Measurements from ENCODE around the gene DLG3.
"Not testable (repeated sequence)": the region's sequence is repeated elsewhere in the genome, so short reads cannot be mapped to it uniquely, and the experiment has no call there.

DLG3 gene

DNA sequence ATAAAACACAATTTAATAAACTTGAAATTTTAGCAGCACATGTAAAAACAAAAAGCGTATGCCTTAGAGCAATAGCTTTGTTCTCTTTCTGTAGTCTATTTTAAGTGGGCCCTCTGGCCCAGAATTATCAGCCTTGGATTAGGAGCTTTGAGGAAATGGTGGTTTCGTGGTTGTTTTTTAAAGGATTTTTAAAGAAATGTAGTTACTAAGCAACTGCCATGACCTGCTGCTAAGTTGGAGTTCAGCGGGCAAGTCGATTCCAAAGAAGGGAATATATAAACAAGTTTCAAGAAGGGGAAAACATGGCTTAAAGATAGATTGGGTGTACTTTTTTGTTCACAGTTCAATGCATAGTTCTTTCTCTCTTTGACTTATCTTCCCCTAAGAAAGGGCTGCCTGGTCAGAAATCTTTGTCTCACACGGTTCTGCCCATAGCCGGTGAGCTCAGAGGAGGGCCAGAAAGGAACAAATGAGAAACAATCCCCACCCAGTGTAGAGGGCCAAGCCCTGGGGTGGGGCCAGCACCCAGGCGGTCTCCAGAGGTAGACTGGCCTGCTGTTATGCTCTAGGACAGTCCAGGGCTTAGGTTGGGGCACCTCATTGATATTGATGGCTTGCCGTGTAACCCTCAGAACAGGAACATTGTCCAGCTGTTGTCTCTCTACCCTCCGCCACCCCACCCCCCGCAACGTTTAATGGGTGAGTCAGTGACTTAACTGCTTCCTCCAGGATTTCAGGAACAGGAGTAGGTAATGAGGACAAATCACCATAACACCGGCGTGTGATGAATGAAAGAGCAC, 32.5 kb downstream of the DLG3 start:
- no peak for DNase-seq

DNA sequence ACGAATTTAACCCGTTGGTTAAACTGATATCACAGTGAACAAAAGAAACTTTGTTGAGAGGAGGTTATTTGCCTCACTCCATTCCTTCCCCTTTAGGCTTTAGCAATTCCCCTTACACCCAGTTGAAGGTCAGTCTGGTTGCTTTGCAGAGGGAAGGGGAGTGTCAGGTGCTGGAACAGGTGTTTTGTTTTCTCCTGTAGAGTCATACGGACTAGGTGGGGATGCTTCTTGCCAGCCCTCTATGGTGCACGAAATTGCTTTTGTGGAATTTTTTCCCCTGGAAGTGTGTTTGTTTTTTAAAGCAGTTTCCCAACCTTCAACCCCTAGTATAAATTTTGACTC, 33.1 kb downstream of the DLG3 start:
- DNase-seq: no peak

DNA sequence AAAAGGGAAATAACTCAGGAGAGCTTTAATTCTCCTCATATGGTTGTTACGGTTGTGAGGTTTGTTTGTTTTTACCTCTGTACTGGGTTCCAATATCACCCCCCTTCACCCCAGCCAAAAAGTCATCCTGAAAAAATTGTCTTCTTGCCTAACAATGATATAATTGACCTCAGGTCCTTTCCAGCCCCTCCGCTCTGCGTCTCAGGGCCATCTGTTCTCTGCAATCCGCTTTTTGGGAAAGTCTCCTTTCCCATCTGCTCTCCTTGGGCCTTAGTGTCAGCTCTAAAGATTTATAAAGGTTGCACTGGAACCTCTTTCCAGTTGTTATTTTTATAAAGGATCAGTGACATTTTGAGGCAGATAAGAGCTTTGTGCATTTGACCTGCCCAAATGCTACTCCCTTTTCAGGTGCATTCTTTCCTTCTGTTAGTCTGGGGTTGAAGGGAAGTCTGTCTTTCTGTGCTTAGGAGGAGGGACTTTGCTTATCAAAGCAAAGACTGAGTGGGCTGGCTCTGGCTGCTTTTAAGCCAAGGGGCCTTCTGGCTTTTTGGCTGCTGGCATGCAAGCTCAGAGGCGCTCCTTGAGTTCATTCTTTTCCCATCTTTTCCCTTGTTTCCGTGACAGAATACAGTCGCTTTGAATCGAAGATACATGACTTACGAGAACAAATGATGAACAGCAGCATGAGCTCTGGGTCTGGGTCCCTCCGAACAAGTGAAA, 34.1 kb downstream of the DLG3 start:
- no peak for DNase-seq

DNA sequence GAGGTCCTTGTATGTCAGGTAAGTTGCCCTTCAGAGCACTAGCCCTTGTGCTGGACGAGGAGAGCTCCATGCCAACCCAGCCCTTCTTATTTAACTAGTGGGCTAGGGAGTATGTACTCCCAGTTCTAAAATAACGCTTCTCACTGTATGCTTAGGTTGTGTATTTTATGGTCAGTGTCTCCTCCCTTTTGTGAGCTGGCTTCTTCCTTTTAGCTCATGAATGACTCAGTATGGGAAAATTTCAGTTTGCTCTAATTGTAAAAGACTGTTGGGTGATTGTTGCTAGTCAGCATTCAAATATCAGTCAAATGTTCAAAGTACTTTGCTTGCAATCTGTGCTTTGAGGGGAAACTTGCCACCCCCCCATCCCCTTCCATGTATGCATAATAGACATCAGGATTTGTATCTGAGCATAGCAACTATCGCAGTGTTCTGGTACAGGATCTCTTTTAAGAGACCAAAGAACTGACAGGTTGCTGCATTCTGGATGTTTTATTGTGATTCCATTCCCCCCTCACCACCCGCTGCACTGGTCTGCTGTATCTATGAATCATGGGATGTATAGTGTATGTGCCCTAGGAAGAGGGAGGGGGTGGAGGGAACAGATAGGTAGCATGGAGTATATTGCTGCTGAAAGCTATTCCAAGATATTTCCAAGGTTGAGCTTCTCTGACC, 34.7 kb downstream of the DLG3 start:
- DNase-seq: no peak

DNA sequence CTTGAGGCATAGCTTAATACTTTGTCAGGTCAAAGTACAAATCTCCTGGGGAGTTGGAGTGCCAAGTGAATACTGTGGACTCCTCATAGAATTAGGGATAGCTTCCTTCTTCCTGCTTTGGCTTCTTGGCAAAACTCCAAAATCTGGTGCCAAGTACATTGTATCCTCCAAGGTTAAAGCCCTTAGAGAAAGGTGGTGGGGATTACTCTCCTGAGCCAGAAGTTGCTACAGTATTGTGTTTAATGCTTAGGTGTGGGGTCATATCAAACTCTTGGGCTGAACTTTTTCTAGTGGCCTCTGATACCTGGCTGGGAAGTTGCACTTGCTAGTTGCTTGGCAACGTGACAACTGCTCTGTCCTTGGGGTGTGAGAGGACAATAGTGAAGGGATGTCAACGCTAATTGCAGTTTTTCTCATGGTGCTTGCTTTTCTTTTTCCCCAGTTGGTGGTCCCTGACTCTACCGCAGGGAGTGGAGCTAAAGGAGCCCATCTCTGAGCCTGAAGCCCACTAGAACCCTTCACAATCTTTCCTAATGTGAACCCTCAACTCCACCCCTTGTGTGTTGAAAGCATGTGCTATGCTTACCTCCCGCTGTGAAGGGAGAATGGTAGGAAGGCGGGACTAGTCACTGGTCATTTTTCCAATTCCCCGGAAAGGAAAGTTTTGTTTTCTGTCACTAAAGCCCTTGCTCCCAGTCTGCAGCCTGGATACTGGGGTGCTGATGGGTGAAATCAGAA, 35.5 kb downstream of the DLG3 start:
- no peak for DNase-seq

DNA sequence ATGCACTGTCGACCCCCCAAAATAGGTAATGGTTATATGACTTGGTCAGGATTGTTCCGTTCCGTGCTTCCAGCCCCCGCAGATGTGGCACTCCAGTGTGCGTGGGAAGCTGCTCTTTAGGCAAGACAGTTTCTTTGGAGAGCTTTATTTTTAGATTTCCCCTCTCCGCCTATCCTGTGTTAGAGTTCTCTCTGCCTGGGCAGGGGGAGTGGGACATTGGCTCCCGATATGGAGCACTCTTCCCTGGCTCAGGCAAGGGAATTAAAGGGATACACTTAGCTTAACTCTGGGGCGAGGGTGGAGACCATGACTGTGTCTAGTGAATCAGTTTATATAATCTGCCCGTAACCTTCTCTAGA, 36.0 kb downstream of the DLG3 start:
- no peak for DNase-seq

DNA sequence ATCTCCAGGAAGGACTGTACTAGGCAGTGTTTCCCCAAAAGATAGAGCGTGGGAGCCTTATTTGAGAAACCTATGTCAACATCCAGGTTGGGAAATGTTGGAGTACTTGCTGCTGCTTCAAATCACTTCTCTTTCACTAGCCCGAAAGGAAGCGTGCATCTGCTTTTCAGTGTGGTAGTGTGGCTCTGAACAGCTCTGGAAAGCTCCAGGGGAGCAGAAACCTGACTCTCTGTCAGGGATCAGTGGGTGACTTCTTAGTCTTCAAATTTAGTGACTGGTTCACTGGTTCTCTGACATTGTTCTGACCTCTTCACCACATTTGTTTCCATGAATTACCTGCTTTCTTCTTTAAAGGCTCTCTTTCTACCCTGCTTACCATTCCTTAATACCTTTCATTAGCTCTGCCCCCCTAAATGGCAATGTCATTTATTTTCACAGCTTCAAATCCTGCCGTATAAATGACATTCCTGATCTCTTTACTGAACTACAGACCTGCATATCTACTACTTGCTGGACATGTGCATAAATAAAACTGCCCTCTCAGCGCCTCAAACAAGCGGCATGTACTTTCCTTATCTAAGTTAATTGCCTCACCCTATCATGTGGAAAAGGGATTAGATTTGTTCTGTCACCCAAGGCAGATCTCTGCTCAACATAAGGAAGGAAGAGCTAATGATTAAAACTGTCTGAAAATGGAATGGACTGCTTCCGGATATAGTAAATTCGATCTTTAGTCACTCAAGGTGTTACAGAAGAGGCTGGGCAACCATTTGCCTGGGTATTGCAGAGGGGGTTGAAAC, 37.0 kb downstream of the DLG3 start:
- DNase-seq: no peak

DNA sequence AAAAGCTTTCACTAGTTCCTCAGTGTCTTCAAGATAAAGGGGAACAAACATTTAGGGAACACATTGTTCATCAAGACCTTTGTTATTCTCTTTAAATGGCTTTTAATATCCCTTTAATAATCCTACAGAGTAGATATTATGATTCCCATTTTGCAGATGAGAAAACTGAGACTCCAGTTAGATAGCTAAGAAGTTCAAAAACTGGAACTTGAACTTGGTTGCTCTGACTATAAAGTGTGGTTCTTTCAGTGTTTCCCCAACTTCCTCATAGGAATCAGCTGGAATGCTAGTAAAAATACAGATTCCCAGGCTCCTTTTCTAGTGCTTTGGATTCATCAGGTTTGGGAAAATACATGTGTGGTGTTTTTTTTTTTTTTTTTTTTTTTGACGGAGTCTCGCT, 37.7 kb downstream of the DLG3 start:
- DNase-seq: no peak

DNA sequence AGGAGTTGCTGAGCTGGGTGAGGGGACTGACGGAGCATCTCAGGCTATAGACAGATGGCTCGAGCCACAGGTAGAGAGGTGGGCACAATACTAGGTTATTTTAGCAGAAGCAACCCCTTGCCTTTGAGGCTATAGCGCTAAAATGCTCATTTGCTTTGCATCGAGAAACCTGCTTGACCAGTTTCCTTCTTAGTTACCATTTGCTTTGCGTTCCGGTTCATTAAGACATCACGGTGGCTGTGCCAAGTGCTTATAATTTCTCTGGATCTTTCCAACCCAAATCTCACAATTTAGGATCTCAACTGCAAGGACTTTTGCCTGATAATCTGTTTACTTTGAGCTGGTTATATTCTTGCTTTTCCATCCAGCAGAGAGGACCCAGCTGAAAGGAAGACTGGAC, 40.8 kb downstream of the DLG3 start:
- no peak for DNase-seq

DNA sequence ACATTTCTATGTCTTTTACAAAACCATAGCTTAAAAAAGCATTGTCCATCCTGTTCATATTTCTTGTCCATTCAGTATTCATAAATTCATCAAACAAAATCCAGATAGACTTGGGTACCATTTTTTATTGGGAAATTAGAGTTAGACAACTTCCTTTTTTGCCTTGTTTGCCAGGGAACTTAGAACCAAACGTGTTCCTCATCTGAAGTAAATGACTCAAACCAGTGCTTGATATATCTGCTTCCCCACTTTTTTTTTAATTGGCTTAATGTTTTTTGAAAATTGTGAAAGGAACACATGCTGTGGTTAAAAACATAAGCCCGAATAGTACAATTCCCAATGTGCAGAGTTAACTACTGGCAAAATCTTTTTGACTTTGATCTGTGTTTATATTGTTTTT, 44.2 kb downstream of the DLG3 start:
- DNase-seq: no peak

DNA sequence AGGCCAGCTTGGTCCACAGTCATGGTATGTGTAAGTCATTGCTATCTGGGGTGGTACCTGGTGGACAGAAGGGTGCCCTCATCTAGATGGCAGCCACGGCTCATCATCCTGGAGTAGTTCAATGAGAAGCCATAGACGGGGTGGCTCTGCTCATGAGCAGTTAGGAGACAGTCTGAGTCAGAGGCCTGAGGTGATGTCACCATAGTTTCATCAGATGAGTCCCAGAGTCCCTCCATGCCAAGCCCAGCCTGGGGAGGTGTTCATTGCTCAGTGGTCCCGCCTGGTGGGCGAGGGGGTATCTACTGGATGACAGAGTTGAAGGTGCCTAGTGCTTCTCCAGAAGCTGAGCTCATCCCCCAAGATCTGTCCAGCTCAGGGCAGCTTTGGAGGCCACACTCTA, 49.8 kb downstream of the DLG3 start:
- no peak for DNase-seq

DNA sequence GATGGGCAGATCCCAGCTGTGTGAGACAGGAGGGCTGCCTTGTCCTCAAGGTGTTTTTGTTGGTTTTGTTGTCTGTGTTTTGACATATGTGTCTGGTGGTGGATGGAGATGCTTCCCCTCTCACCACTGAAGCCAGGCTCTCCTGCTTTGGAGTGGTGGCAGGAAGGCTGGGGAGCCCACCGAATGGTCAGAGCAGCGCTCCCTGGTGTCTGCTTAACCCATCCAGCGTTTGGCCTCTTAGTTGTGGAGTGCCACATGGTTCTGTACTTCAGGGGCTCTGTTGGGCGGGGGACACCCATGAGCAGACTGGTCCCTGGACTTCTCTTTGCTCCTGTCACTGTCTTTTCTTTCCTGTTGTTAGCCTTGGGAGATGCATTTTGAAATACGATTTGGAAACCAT, 51.9 kb downstream of the DLG3 start:
- no peak for DNase-seq

DNA sequence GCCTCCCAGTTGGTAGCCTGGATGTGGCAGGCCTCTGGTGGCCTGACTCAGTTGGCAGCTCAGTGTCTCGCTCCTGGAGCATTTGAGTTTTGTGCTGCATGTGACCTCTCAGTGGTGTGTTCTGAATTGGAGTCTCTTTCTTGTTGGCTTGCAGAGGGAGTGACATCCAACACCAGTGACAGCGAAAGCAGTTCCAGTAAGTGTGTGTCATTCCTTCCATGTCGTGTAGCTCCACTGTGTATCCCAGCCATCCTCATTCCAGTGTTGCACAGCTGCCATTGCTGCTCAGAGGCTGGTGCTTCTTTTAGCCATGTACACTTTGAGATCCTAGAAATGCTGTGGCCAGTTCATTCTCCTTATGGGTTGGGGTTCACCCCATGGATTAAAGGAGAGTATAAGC, 52.4 kb downstream of the DLG3 start:
- DNase-seq: no peak

DNA sequence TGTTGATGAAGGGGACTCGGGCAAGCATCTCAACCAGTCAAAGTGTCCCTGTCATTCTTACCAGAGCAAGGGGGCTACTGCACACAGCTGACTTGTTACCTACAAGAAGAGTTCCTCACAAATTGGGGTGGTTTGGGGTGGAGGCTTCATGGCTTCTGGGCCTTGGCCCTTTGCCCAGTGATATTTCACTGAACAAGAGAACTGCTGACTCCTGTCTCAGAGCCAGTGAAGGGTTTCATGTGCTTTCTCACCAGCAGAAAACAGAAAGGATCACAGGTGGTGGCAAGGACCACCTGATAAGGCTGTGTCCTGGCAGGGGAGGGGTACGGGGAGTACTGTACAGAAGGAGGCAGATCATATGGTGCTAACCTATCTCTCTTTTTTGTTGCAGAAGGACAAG, 53.5 kb downstream of the DLG3 start:
- no peak for DNase-seq

DNA sequence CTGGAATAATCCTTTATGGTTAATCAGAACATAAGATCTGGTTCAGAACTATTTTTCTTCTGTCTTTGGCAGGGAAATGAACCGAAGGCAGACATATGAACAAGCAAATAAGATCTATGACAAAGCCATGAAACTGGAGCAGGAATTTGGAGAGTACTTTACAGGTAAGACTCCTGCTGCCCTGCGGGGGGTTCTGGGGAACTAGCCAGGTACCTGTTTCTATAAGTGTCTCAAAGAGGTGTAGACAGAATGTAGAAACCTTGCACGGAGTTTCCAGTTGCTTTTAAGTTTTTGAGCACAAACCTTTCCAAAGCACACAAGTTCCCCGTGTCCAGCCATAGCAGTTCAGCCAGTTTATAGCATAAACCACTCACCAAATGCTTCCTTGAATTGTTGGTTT, 56.2 kb downstream of the DLG3 start:
- DNase-seq: no peak

DNA sequence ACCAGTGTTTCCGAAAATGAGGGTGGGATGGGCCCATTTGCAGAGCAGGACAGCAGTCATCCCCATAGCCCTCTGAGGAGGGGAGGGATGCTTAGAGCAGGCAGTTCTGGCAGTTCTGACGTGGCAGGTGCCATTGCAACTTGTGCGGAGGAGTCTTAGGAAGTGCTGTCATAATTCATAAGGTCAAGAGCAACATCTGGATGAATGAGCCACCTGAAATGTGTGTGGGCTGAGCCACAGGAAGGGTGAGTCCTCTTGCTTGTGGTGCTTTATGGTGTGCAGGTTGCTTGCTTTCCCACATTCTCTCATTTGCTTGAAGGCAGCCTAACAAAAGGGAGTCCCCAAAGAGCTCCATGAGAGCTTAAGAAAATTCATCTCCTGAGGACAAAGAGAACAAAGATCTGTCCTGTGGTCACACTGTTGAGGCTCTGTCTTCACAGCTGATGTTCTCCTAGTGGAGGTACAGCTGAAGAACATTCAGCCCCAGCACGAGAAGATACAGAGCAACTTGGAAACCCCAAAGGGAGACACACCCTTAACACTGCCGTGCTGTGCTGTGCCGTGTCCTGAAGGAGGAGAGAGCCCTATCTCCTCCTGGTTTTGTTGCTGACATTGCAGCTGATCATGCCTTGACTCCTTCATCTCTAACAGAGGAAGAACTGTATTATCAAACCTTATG, 60.3 kb downstream of the DLG3 start:
- no peak for DNase-seq

DNA sequence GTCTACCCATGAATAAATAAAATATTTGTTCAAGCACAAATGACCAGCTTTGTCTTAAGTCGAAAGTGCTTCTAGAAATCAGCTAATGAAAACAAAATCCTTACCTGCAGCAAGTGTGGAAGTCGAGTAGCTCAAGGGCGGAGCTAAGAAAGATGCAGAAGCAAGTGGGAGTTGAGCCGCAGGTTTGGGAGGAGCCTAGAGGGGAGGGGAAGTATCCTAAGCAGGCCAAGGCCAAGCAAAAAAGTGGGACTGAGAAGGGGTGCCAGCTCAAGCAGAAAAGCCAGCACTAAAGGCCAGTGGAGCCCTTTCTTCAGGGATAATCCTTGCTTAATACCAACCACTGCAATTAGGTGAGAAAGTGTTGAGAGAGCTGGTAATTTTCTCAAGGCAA, 60.8 kb downstream of the DLG3 start:
- DNase-seq: no peak

DNA sequence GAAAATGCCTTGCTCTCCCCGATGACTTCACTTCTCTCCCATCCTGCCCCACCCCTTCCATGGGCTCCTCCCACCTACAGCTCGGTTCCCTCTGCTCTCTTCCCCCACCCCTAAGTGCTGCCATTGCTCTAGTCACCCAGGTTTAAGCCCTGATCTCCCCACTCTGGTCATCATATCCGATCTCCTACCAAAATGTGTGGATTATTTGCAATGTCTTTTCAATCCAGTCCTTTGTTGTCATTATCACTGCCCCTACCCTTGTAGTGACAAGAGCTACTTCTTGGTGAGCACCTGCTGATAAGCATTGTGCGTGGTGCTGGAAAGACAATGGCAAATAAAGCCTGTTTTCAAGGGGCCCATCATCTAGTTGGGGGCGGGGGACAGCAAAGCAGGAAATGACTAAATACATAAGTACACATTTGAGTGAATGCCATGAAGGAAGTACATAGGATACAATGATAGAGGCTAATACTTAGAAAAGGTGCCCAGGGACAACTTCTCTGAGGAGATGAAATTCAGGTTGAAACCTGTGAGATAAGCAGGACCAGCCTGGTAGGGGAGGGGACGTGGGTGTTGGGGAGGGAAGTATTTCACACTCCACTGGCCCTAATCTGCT, 63.8 kb downstream of the DLG3 start:
- no peak for DNase-seq

DNA sequence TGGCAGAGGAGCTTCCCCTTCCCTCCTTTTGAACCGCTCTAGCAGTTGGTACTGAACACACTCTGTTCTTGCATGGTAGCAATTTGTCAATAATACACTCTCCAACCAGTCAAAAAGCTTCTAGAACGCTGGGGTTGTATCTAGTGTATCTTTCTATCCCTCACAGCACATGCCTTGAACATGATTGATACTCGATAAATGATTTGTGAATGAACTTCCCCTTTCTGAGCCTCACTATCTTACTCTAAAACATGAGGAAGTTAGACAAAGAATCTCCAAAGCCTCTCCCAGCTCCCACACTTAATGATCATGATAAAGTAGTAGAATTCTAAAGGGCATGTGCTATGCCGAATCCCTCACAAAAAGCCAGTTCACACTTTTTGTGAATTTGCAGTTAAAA, 64.4 kb downstream of the DLG3 start:
- no peak for DNase-seq

DNA sequence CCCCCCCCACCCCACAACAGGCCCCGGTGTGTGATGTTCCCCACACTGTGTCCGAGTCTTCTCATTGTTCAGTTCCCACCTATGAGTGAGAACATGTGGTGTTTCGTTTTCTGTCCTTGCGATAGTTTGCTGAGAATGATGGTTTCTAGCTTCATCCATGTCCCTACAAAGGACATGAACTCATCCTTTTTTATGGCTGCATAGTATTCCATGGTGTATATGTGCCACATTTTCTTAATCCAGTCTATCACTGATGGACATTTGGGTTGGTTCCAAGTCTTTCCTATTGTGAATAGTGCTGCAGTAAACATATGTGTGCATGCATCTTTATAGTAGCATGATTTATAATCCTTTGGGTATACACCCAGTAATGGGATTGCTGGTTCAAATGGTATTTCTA, 70.6 kb downstream of the DLG3 start:
- DNase-seq: not testable (repeated sequence)

DNA sequence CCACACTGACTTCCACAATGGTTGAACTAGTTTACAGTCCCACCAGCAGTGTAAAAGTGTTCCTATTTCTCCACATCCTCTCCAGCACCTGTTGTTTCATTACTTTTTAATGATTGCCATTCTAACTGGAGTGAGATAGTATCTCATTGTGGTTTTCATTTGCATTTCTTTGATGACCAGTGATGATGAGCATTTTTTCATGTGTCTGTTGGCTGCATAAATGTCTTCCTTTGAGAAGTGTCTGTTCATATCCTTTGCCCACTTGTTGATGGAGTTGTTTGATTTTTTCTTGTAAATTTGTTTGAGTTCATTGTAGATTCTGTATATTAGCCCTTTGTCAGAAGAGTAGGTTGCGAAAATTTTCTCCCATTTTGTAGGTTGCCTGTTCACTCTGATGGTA, 71.1 kb downstream of the DLG3 start:
- not testable (repeated sequence) for DNase-seq

DNA sequence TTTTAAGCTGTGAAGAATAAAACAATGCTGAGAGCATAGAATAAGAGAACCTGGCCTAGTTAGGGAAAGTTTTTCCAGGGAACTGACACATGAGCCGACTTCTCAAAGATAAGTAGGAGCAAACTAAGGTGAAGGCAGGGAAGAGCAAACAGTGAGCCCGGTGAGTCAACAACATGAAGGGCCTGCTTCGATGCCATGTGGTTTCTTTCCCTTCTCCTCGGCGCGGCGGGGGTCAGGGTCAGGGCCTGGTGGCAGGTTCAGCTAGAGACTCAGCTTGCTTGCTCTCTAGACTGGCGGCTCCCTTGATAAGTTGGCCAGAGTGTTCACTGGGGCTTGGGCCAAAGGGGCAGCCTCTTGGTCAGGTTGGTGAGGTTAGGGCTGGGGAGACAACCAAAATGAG, 81.1 kb downstream of the DLG3 start:
- no peak for DNase-seq

Data from NCI-H1694 (cell line).